CD4-positive, alpha-beta T cell treated with Interleukin-6 for 4 hours (primary cell): Measurements from ENCODE around the gene TXK.
A peak's percentile ranks its signal among the peaks of the same experiment; 100 is the strongest.
"Not testable (repeated sequence)": the region's sequence is repeated elsewhere in the genome, so short reads cannot be mapped to it uniquely, and the experiment has no call there.

Experiments
- DNase-seq: peaks from one replicate; pipeline ENCODE4 v3.0.0-alpha.2; 2020; ENCODE audit warnings: mixed read lengths

Gene TXK

GRCh38 chr4:48134081-48134480 lies at the start of gene TXK:
Gene TXK, minus strand, starts transcription at chr4:48134250. Its CDS starts 80 bp downstream, at chr4:48134170.
- DNase-seq: peak; percentile 60

GRCh38 chr4:48180234-48180633 lies 46.2 kb upstream of the TXK start:
- DNase-seq: no peak

- DNase-seq: no peak
Observed at GRCh38 chr4:48178931-48179330, 44.9 kb upstream of the TXK start.

- DNase-seq: no peak
Observed at GRCh38 chr4:48175806-48176205, 41.8 kb upstream of the TXK start.

GRCh38 chr4:48175328-48175727 lies 41.3 kb upstream of the TXK start:
- no peak for DNase-seq

GRCh38 chr4:48173056-48173991 lies 39.3 kb upstream of the TXK start:
- no peak for DNase-seq

- no peak for DNase-seq
Observed at GRCh38 chr4:48172651-48173050, 38.6 kb upstream of the TXK start.

- no peak for DNase-seq
Observed at GRCh38 chr4:48169636-48170035, 35.6 kb upstream of the TXK start.

- no peak for DNase-seq
Observed at GRCh38 chr4:48167538-48168263, 33.7 kb upstream of the TXK start.

GRCh38 chr4:48164561-48164960 lies 30.5 kb upstream of the TXK start:
- not testable (repeated sequence) for DNase-seq

- DNase-seq: no peak
Observed at GRCh38 chr4:48163746-48164145, 29.7 kb upstream of the TXK start.

GRCh38 chr4:48162162-48162561 lies 28.1 kb upstream of the TXK start:
- DNase-seq: no peak

- DNase-seq: no peak
Observed at GRCh38 chr4:48157271-48157670, 23.2 kb upstream of the TXK start.

GRCh38 chr4:48156423-48156822 lies 22.4 kb upstream of the TXK start:
- DNase-seq: no peak

- DNase-seq: no peak
Observed at GRCh38 chr4:48153791-48154550, 19.9 kb upstream of the TXK start.

GRCh38 chr4:48152259-48152658 lies 18.2 kb upstream of the TXK start:
- no peak for DNase-seq

GRCh38 chr4:48149827-48150370 lies 15.8 kb upstream of the TXK start:
- no peak for DNase-seq

- DNase-seq: no peak
Observed at GRCh38 chr4:48147621-48148020, 13.6 kb upstream of the TXK start.

GRCh38 chr4:48141048-48141447 lies 7.0 kb upstream of the TXK start:
- DNase-seq: no peak

- DNase-seq: peak; percentile 72
Observed at GRCh38 chr4:48139691-48140090, 5.6 kb upstream of the TXK start.

- DNase-seq: peak; percentile 48
Observed at GRCh38 chr4:48138936-48139335, 4.9 kb upstream of the TXK start.

- DNase-seq: no peak
Observed at GRCh38 chr4:48138511-48138910, 4.5 kb upstream of the TXK start.

- DNase-seq: peak; percentile 43
Observed at GRCh38 chr4:48137846-48138245, 3.8 kb upstream of the TXK start.
